ACC112 (cell line): Measurements from ENCODE around the gene XBP1.
"Not testable (repeated sequence)": the region's sequence is repeated elsewhere in the genome, so short reads cannot be mapped to it uniquely, and the experiment has no call there.

Experiments
- H2AFZ ChIP-seq: fragments of 200-600 bp; sonication (generic); one replicate; pipeline ENCODE4 v1.6.0; 2017; ENCODE audit warnings: antibody characterized with exemption, low read length; ENCODE audit not compliant: unreplicated experiment
- H3K27ac ChIP-seq: fragments of 200-600 bp; sonication (generic); 2 replicates; pipeline ENCODE4 v1.5.1; 2014; ENCODE audit warnings: low read depth, mild to moderate bottlenecking, antibody characterized with exemption, low read length, moderate library complexity
- H3K27me3 ChIP-seq: fragments of 200-600 bp; sonication (generic); 2 replicates; pipeline ENCODE4 v1.6.1; 2014; ENCODE audit warnings: mild to moderate bottlenecking, antibody characterized with exemption, low read length, moderate library complexity, mixed read lengths; ENCODE audit not compliant: insufficient read depth
- H3K36me3 ChIP-seq: fragments of 200-600 bp; sonication (generic); 2 replicates; pipeline ENCODE4 v1.6.1; 2016; ENCODE audit warnings: mild to moderate bottlenecking, antibody characterized with exemption, low read length, moderate library complexity, mixed read lengths; ENCODE audit not compliant: insufficient read depth
- H3K4me1 ChIP-seq: fragments of 200-600 bp; sonication (generic); one replicate; pipeline ENCODE4 v1.6.1; 2016; ENCODE audit warnings: low read length, mixed read lengths; ENCODE audit not compliant: insufficient read depth, unreplicated experiment, control insufficient read depth
- H3K4me3 ChIP-seq: fragments of 200-600 bp; sonication (generic); 2 replicates; pipeline ENCODE4 v1.5.1; 2014; ENCODE audit warnings: mild to moderate bottlenecking, low read depth, low read length
- H3K79me2 ChIP-seq: fragments of 200-600 bp; sonication (generic); one replicate; pipeline ENCODE4 v1.6.0; 2016; ENCODE audit warnings: low read length; ENCODE audit not compliant: control insufficient read depth, unreplicated experiment, insufficient read depth

XBP1 gene

GRCh38 chr22:28831140-28832072, 31.0 kb upstream of the XBP1 start:
- H3K36me3 ChIP-seq = no peaks in the 10 kb centered on the region
- no peak overlapping the region for H2AFZ ChIP-seq
- no peaks in the 10 kb centered on the region for H3K79me2 ChIP-seq
- no peaks in the 10 kb centered on the region for H3K4me1 ChIP-seq
- no peak overlapping the region for H3K27ac ChIP-seq
- H3K27me3 ChIP-seq = no peaks in the 10 kb centered on the region
- no peak overlapping the region for H3K4me3 ChIP-seq

DNA sequence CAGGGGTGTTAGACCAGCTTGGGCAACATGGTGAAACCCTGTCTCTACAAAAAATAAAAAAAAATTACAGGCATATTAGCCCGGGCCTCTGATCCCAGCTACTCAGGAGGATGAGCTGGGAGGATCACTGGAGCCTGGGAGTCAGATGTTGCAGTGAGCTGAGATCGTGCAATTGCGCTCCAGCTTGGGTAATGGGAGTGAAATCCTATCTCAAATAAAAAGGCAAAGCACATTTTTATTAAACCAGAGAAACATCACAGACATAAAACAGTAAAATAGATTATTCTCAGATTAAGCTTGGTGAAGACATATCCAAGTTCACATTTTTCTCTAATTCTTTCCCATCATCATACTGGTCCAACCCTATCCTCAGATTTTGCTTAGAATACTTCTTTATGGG, 30.1 kb upstream of the XBP1 start:
- H3K27ac ChIP-seq = no peak overlapping the region
- no peak overlapping the region for H3K4me3 ChIP-seq

DNA sequence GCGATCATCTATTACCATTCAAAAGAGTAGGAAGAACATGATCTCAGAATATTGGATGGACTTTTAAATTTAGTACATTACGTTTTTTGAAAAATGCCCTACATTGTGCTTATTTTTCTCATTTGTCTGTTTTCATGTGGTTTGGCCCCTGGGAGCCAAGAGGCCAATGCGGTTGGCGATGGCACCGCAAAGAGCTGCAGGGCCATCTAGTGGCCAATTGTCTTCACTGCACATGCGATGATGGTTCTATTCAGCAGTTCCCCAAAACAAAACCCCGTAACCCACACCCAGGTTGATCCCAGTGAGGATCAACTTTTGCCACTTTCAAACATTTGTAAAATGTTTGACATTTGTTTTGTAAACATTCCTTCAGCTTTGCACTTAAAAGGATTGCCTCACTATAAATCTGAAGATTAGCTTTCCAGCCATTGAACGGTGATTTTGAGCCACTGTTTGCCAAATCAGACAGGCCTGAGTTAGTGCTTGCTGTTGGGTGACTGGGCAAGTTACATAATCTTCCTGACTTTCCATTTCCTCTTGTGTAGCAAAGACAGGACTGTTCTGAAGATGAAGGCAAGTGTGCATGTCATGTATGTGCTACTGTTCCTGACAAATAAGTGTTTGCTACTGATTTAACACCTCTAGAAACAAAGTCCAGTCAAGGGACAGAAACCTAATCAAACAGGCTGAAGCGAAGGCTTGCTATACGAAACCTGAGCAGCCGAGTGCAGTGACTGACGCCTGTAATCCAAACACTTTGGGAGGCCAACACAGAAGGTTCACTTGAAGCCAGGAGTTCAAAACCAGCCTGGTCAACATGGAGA, 29.2 kb upstream of the XBP1 start:
- H3K79me2 ChIP-seq = no peaks in the 10 kb centered on the region
- no peaks in the 10 kb centered on the region for H3K27me3 ChIP-seq
- H3K27ac ChIP-seq = no peak overlapping the region
- no peak overlapping the region for H3K4me3 ChIP-seq
- no peaks in the 10 kb centered on the region for H3K36me3 ChIP-seq
- no peak overlapping the region for H2AFZ ChIP-seq
- no peaks in the 10 kb centered on the region for H3K4me1 ChIP-seq

More for the DNA sequence above, 30.1 kb upstream of the XBP1 start:
- Histone ChIP-seq H2AFZ (no peak overlapping the region), H3K27me3 (no peaks in the 10 kb centered on the region), H3K79me2 (no peaks in the 10 kb centered on the region), H3K4me1 (no peaks in the 10 kb centered on the region), H3K36me3 (no peaks in the 10 kb centered on the region)

GRCh38 chr22:28826921-28827320, 26.6 kb upstream of the XBP1 start:
- no peaks in the 10 kb centered on the region for H3K36me3 ChIP-seq
- H3K4me3 ChIP-seq = no peak overlapping the region
- H3K27ac ChIP-seq = no peak overlapping the region
- H2AFZ ChIP-seq = no peak overlapping the region
- H3K79me2 ChIP-seq = no peaks in the 10 kb centered on the region
- no peaks in the 10 kb centered on the region for H3K27me3 ChIP-seq
- H3K4me1 ChIP-seq = no peaks in the 10 kb centered on the region

- not testable (repeated sequence) for H3K27ac ChIP-seq
These were observed 26.1 kb upstream of the XBP1 start for GRCh38 chr22:28826430-28826829.

GRCh38 chr22:28824455-28824854, 24.1 kb upstream of the XBP1 start:
- H3K27me3 ChIP-seq, H2AFZ ChIP-seq, H3K4me3 ChIP-seq, H3K4me1 ChIP-seq, H3K36me3 ChIP-seq, H3K27ac ChIP-seq, H3K79me2 ChIP-seq: not testable (repeated sequence)

More at GRCh38 chr22:28826430-28826829, 26.1 kb upstream of the XBP1 start:
- not testable (repeated sequence) for H2AFZ ChIP-seq, H3K4me1 ChIP-seq, H3K36me3 ChIP-seq, H3K4me3 ChIP-seq, H3K27me3 ChIP-seq, H3K79me2 ChIP-seq

DNA sequence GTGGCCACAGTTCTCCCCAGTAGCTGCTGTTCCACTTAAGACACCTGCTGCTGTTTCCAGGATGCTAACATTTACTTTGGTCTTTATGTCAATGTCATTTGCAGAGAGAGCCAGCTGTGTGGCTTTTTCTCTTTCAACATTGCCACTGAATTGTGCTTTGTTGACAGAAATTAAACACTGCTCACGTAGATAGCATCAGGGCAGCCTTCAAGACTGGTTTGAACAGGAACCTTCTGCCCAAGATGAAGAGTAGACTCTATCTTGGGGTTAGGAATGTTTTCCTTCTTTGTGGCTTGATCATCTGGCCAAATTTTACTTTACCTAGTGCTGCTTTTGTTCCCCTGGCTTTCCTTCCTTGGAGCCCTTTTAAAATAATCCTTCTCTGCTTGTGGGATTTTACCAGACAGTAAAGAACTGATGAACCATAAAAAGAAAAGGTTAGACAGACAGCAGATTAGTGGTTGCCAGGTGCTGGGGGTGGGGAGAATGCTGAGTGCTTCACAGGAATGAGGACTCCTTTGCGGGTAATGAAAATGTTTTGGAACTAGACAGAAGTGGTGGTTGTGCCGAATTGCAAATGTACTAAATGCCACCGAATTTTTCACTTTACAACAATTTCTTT, 22.7 kb upstream of the XBP1 start:
- Histone ChIP-seq H3K79me2 (no peaks in the 10 kb centered on the region), H3K27me3 (no peaks in the 10 kb centered on the region), H3K4me1 (no peaks in the 10 kb centered on the region), H3K36me3 (no peaks in the 10 kb centered on the region), H2AFZ (no peak overlapping the region), H3K27ac (no peak overlapping the region), H3K4me3 (no peak overlapping the region)

GRCh38 chr22:28821452-28821851, 21.1 kb upstream of the XBP1 start:
- Histone ChIP-seq H3K27ac (no peak overlapping the region), H3K79me2 (no peaks in the 10 kb centered on the region), H2AFZ (no peak overlapping the region), H3K4me3 (no peak overlapping the region), H3K36me3 (no peaks in the 10 kb centered on the region), H3K4me1 (no peaks in the 10 kb centered on the region), H3K27me3 (no peaks in the 10 kb centered on the region)

GRCh38 chr22:28820885-28821284, 20.5 kb upstream of the XBP1 start:
- no peaks in the 10 kb centered on the region for H3K79me2 ChIP-seq
- no peaks in the 10 kb centered on the region for H3K4me1 ChIP-seq
- no peaks in the 10 kb centered on the region for H3K36me3 ChIP-seq
- no peaks in the 10 kb centered on the region for H3K27me3 ChIP-seq
- H3K27ac ChIP-seq = no peak overlapping the region
- no peak overlapping the region for H3K4me3 ChIP-seq
- no peak overlapping the region for H2AFZ ChIP-seq

DNA sequence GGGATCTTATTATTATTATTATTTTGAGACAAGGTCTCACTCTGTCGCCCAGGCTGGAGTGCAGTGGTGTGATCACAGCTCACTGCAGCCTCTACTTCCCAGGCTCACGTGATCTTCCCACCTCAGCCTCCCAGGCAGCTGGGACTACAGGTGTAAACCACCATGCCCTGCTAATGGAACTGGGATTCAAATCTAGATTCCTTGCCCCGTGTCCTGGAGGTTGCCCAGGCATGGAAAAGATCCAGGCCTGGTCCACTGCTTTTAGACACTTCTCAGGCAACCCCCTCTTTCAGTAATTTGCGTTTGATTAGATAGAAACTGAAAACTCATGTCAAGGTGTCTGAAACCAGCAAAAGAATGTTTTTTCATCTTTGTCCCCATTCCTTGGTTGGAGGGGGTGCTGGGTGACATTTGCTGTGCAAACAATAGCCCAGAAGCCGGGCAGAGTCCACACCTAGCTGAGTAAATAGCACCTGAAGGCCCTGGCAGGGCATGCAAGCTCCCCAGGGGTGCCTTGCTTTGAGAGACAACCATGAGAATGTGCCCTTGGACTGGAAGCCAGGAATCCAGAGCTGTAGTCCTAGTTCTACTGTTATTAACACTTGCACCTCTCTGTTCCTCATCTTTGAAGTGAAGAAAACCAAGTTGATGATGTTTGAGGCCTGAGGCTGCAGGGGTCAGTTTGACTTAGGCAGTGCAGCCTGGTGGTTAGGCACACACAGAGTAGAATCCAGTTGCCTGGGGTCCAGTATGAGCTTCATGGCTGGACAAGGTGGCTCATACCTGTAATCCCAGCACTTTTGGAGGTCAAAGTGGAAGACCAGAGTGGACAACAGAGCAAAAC, 19.1 kb upstream of the XBP1 start:
- Histone ChIP-seq H3K36me3 (no peaks in the 10 kb centered on the region), H3K4me1 (no peaks in the 10 kb centered on the region), H3K79me2 (no peaks in the 10 kb centered on the region), H3K27me3 (no peaks in the 10 kb centered on the region), H2AFZ (no peak overlapping the region), H3K4me3 (no peak overlapping the region), H3K27ac (no peak overlapping the region)
